ENCODE results near the gene PLA2G12A.

The PLA2G12A gene

DNA sequence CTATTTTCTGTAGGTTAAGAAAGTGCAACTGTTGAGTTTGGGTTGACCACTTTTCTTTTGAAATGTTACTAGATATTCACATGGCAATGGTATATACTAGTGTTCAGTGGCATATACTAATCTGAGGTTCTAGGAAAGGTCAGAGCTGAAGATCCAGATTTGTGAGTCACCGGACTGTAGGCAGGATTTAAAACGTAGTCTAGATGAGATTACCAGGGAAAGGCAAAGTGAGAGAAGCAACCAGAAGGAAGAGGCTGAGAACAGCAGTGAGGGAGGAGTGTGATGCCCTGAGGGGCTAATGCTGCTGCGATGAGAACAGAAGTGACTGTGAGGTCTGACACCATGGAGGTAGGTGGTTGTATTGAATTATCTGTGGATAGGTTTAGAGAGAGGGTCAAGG is 9.7 kb upstream of the PLA2G12A start:
- Mint-ChIP-seq H3K27me3 (peaks cover 5% of the 10 kb centered on the region), H3K4me3 (no peak overlapping the region), H3K9me3 (no peaks in the 10 kb centered on the region), H3K27ac (no peak overlapping the region), H3K36me3 (ENCODE audit: low read depth) (no peaks in the 10 kb centered on the region), H3K4me1 (ENCODE audit: low read depth) (no peaks in the 10 kb centered on the region)
- intact Hi-C loops (cut with micrococcal nuclease): no loop called here

DNA sequence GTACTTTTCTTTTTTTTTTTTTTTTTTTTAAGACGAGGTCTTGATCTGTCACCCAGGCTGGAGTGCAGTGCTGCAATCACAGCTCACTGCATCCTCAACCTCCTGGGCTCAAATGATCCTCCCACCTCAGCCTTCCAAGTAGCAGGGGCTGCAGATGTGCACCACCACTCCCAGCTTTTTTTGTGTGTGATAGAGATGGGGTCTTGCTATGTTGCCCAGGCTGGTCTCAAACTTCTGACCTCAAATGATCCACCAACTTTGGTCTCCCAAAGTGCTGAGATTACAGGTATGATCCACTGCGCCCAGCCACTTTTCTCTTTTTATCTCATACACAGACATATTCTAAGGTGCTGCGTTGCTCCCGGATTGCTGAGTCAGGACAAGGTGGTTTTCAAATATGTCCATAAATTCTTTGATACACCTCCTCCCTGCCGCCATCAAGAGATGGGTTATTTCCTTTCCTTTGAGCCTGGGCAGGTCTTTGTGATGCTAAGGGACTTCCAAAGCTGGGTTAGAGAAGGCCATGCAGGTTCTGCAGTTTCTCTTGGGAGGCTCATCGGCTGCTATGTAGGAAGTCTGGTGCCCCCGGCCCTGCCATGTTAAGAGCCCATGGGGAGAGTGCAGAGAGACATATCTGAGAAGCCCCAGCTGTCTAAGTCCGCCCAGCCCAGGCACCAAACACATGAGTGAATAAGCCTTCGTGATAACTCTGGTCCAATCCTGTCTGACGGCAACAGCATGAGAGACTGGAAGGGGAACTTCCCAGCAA is 8.4 kb upstream of the PLA2G12A start:
- Mint-ChIP-seq H3K4me3 (no peak overlapping the region), H3K27ac (no peak overlapping the region), H3K36me3 (ENCODE audit: low read depth) (no peaks in the 10 kb centered on the region), H3K27me3 (peaks cover 5% of the 10 kb centered on the region), H3K4me1 (ENCODE audit: low read depth) (no peaks in the 10 kb centered on the region), H3K9me3 (no peaks in the 10 kb centered on the region)
- intact Hi-C loops (cut with micrococcal nuclease): no loop called here

DNA sequence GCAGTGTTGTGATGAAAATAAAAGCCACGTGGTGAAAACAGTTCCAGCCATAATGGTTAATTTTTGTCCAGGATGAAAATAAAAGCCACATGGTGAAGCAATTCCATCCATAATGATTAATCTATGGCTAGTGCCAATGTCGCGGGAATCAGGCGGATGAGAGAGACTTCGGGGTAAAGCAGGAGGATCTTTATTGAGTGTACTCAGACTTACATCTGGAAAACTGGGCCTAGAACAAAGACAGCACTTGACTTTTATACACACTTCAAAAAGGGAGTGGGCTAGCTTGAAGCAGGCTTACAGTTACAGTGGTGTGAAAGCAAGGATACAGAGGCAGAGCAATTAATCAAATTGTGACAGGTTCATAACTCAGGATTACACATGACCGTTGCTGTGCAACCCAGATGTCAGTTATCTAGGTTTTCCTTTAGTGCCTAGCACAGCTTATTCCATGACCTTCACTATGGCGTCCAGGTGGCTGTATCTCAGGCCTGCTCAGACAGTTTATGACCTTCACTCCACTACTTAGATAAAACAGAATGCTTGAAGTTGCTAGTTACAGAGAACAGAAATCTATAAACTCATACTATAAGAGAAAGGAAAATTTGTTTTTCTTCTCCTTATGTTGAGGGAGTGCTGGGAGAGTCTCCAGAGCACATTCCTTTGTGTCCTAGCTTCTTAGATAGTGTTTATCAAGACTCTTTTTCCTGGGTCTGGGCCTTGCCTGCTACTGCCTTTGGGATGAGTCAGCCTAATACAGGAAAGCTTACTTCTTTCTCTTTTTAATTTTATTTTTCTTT is 5.9 kb upstream of the PLA2G12A start:
- H3K27me3 Mint-ChIP-seq: peaks cover 8% of the 10 kb centered on the region
- no peaks in the 10 kb centered on the region for H3K9me3 Mint-ChIP-seq
- H3K36me3 Mint-ChIP-seq (ENCODE audit: low read depth): no peaks in the 10 kb centered on the region
- no peak overlapping the region for H3K4me3 Mint-ChIP-seq
- no peaks in the 10 kb centered on the region for H3K4me1 Mint-ChIP-seq (ENCODE audit: low read depth)
- intact Hi-C loops (cut with micrococcal nuclease): no loop called here
- no peak overlapping the region for H3K27ac Mint-ChIP-seq

DNA sequence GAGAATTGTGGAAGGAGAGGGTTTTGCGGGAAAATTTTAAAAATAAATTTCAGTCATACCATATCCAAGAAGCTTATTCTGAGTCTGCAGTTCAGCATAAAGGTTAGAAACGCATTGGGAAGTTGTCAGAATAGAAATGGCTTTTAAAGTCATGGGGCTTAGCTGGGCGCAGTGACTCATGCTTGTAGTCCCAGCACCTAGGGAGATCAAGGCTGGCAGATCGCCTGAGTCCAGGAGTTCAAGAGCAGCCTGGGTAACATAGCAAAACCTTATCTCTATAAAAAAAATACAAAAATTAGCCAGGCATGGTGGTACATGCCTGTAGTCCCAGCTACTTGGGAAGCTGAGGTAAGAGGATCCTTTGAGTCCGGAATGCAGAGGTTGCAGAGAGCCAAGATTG is 3.9 kb upstream of the PLA2G12A start:
- H3K27ac Mint-ChIP-seq: no peak overlapping the region
- H3K27me3 Mint-ChIP-seq: peaks cover 5% of the 10 kb centered on the region
- no peak overlapping the region for H3K4me3 Mint-ChIP-seq
- peaks cover 6% of the 10 kb centered on the region for H3K36me3 Mint-ChIP-seq (ENCODE audit: low read depth)
- H3K4me1 Mint-ChIP-seq (ENCODE audit: low read depth): peaks cover 11% of the 10 kb centered on the region
- no peaks in the 10 kb centered on the region for H3K9me3 Mint-ChIP-seq
- intact Hi-C loops (cut with micrococcal nuclease): no loop called here

DNA sequence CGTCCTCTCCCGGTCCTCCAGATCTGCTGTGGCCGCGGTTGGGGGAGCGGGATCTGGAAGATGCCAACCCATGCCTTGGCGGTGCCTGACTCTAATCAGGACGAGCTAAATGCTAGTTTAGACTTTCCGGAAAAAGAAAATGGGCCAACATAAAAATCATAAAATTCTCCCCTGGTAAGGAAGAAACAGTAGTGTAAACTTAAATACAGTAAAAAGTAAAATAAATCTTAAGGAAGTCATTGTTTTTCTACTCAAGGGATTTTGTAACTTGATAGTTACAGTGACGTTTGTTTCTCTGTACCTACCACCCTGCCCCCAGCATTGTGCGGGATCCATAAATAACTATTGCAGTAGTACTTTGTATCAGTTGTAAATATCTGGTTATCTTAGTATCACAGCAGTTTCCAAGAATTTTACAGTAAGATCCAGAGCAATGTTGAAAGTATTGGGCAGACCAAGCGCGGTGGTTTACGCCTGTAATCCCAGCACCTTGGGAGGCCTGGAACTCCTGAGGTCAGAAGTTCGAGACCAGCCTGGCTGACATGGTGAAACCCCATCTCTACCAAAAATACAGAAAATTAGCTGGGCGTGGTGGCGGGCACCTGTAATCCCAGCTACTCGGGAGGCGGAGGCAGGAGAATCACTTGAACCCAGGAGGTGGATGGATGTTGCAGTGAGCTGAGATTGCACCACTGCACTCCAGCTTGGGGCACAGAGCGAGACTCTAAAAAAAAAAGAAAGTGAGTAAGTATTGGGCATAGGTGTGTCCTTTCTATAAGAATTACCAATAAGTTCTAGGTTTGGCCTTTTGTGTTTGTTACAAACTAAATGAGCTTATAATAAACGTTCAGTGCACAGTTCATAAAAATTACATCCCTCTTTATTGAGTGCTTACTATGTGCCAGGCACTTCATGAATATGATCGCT is 1.0 kb upstream of the PLA2G12A start:
- H3K36me3 Mint-ChIP-seq (ENCODE audit: low read depth): peaks cover 6% of the 10 kb centered on the region
- H3K4me3 Mint-ChIP-seq: peak overlapping the region; percentile 87
- H3K27ac Mint-ChIP-seq: peak overlapping the region; percentile 80
- H3K27me3 Mint-ChIP-seq: peaks cover 6% of the 10 kb centered on the region
- intact Hi-C loops (cut with micrococcal nuclease): loop anchor here (1.0 to 2.0 kb wide), 3 partner anchors 28 to 296 kb away; partner anchors contain the start of genes CASP6 and GAR1
- H3K4me1 Mint-ChIP-seq (ENCODE audit: low read depth): peaks cover 17% of the 10 kb centered on the region
- H3K9me3 Mint-ChIP-seq: no peaks in the 10 kb centered on the region

DNA sequence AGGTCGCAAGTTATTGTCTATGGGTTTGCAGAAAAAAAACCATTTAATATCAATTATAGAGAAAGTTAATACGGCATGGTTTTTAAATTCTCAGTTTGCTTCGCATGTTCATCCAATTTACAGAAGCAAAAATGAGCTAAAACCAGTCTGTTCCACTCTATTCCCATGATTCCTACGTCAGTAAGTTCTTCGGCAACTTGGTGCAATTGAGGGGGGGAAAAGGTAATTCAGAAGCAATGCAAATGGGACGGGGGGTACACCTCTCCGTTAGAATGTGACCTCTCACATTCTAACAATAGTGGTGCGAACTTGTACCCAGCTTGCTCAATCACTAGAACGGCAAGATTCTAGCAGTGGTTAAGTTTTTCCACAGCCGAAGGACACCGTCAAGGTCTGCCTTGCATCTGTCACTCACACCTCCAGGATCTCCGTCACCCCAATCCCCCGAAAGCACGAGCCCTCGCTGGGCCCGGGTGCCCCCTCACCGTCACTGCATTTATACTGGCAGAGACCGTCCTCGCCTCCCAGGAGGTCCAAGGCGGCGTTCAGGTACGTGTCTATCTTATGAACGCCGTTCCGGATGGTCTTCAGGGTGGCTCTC is 653 bp downstream of the PLA2G12A start:
- Mint-ChIP-seq H3K36me3 (ENCODE audit: low read depth) (peaks cover 6% of the 10 kb centered on the region), H3K4me3 (peak overlapping the region; percentile 87), H3K27ac (peak overlapping the region; percentile 80), H3K9me3 (no peaks in the 10 kb centered on the region), H3K27me3 (peaks cover 6% of the 10 kb centered on the region), H3K4me1 (ENCODE audit: low read depth) (peaks cover 23% of the 10 kb centered on the region)
- intact Hi-C loops (cut with micrococcal nuclease): no loop called here

DNA sequence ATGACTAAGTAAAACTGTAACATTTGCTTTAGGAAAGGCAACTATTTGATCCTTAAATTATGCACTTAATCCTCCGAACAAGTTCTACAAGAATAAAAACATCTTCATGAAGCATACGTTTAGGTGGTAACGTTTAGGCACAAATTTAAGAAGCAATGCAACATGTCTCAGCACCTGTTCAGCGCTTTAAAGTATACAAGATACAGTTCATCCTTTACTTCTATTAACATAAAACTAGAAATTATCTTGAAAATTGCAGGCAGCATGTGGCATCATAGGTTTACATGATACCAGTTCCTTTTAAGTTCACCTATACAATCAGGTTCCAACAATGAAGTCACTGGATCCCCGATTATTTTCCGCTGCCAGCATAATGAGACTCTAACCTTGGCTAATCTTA is 1.5 kb downstream of the PLA2G12A start:
- Mint-ChIP-seq H3K36me3 (ENCODE audit: low read depth) (peaks cover 6% of the 10 kb centered on the region), H3K4me3 (no peak overlapping the region), H3K27me3 (peaks cover 6% of the 10 kb centered on the region), H3K4me1 (ENCODE audit: low read depth) (peaks cover 28% of the 10 kb centered on the region), H3K27ac (no peak overlapping the region), H3K9me3 (no peaks in the 10 kb centered on the region)
- intact Hi-C loops (cut with micrococcal nuclease): no loop called here

DNA sequence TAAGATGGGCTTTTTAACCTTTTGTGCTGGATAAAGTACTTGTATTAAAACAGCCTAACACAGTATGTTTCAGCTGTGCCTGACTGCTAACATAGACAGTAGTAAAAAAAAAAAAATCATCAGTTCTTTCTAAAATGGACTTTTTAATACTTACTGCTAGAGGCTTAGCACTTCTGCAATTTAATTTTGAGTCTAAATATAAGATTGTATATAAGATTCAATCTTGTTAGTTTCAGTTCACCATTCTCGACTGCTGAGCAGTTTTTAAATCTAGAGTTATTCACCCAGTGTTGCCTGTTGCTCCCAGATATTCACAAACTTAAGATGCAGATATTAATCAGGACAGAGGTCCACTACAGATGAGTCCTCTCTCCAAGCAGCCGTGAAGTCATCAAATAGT is 6.8 kb downstream of the PLA2G12A start:
- no peak overlapping the region for H3K27ac Mint-ChIP-seq
- intact Hi-C loops (cut with micrococcal nuclease): no loop called here
- H3K4me1 Mint-ChIP-seq (ENCODE audit: low read depth): peaks cover 15% of the 10 kb centered on the region
- no peaks in the 10 kb centered on the region for H3K9me3 Mint-ChIP-seq
- no peaks in the 10 kb centered on the region for H3K27me3 Mint-ChIP-seq
- H3K36me3 Mint-ChIP-seq (ENCODE audit: low read depth): no peaks in the 10 kb centered on the region
- no peak overlapping the region for H3K4me3 Mint-ChIP-seq

DNA sequence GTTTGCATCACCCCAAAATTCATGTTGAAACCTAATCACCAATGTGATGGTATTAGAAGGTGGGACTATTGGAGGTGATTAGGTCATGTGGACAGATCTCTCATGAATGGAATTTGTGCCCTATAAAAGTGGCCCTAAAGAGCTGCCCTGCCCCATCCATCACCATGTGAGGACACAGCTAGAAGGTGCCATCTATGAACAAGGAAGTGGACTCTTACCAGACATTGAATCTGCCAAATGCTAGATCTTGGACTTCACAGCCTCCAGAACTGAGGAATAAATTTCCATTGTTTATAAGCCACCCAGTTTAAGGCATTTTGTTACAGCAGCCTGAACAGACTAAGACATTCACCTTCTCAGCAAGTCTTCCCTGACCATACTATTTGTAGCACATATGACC is 7.5 kb downstream of the PLA2G12A start:
- Mint-ChIP-seq H3K4me3 (no peak overlapping the region), H3K27ac (peak overlapping the region; percentile 2), H3K36me3 (ENCODE audit: low read depth) (no peaks in the 10 kb centered on the region), H3K4me1 (ENCODE audit: low read depth) (peaks cover 11% of the 10 kb centered on the region), H3K9me3 (no peaks in the 10 kb centered on the region), H3K27me3 (no peaks in the 10 kb centered on the region)
- intact Hi-C loops (cut with micrococcal nuclease): no loop called here

DNA sequence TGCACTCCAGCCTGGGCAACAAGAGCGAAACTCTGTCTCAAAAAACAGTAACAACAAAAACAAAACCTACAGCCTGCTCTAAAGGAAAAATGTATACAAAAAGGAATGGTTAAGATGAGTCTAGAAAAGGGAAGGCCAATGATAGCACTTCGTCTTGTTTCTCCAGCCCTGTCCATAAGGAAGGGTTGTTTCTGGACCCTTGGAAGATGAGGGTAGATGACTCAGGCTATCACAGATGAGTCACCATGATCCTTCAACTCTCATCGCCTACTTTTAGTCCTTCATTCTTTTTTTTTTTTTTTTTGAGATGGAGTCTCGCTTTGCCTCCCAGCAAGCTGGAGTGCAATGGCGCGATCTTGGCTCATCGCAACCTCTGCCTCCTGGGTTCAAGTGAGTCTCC is 8.8 kb downstream of the PLA2G12A start:
- H3K4me3 Mint-ChIP-seq: no peak overlapping the region
- no peaks in the 10 kb centered on the region for H3K27me3 Mint-ChIP-seq
- H3K9me3 Mint-ChIP-seq: no peaks in the 10 kb centered on the region
- no peak overlapping the region for H3K27ac Mint-ChIP-seq
- intact Hi-C loops (cut with micrococcal nuclease): no loop called here
- H3K36me3 Mint-ChIP-seq (ENCODE audit: low read depth): peaks cover 7% of the 10 kb centered on the region
- peaks cover 11% of the 10 kb centered on the region for H3K4me1 Mint-ChIP-seq (ENCODE audit: low read depth)

DNA sequence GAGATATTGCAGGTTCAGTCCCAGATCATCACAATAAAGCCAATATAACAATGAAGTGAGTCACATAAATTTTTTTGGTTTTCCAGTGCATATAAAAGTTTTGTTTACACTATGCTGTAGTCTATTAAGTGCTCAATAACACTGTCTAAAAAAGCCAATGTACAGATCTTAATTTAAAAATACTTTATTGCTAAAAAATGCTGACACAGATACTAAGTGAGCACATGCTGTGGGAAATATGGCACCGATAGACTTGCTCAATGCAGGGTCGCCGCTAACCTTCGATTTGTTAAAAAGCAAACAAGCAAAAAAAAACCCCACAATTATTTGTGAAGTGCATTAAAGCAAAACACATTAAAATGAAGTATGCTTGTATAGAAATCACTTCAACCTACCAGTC is 10.3 kb downstream of the PLA2G12A start:
- no peaks in the 10 kb centered on the region for H3K9me3 Mint-ChIP-seq
- no peaks in the 10 kb centered on the region for H3K27me3 Mint-ChIP-seq
- H3K27ac Mint-ChIP-seq: no peak overlapping the region
- peaks cover 8% of the 10 kb centered on the region for H3K4me1 Mint-ChIP-seq (ENCODE audit: low read depth)
- peaks cover 7% of the 10 kb centered on the region for H3K36me3 Mint-ChIP-seq (ENCODE audit: low read depth)
- intact Hi-C loops (cut with micrococcal nuclease): no loop called here
- no peak overlapping the region for H3K4me3 Mint-ChIP-seq

DNA sequence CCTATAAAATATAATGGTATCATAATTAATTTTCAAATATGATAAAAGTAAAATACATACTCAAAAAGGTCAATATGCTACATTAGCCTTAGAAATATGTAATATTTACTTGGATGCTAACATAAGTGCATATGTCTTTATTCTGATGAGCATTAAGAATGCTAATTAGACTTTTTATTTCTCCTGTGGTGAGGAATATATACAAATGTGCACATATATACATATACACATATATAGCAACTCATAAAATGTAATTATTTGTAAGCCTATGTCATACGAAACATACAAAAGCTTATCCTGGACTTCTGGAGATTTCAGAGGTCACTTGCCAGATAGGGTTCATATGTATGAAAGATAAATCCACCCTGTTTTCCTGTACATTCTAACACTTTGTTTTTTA is 11.1 kb downstream of the PLA2G12A start:
- H3K4me1 Mint-ChIP-seq (ENCODE audit: low read depth): no peaks in the 10 kb centered on the region
- intact Hi-C loops (cut with micrococcal nuclease): no loop called here
- H3K27me3 Mint-ChIP-seq: no peaks in the 10 kb centered on the region
- peaks cover 15% of the 10 kb centered on the region for H3K36me3 Mint-ChIP-seq (ENCODE audit: low read depth)
- H3K27ac Mint-ChIP-seq: no peak overlapping the region
- H3K9me3 Mint-ChIP-seq: no peaks in the 10 kb centered on the region
- no peak overlapping the region for H3K4me3 Mint-ChIP-seq

DNA sequence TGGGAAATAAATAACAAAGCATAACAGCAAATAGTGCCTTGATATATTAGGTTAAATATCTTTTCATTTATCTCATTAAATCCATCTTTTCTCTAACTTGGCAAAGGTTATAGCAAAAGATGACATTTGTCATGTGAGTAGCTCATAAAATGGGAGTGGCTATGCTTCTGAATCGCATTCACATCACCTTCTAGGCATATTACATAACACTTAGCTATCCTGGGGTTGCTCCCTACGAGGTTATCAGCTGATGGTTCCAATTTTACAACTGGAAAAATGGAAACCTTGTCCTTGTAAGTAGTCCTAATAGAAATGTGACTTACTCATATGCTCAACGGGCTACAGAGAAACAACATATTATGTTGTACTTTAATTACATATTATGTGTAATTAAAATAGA is 16.4 kb downstream of the PLA2G12A start:
- Mint-ChIP-seq H3K27ac (no peak overlapping the region), H3K36me3 (ENCODE audit: low read depth) (peaks cover 15% of the 10 kb centered on the region), H3K27me3 (no peaks in the 10 kb centered on the region), H3K9me3 (no peaks in the 10 kb centered on the region), H3K4me3 (no peak overlapping the region), H3K4me1 (ENCODE audit: low read depth) (no peaks in the 10 kb centered on the region)
- intact Hi-C loops (cut with micrococcal nuclease): no loop called here
